Effector memory CD4-positive, alpha-beta T cell (primary cell): ENCODE measurements around the gene EEF2K.

Source experiments
- DNase-seq, 3 donors: peaks; one replicate each; pipeline ENCODE4 v3.0.0-alpha.2; 2020
- H3K27ac ChIP-seq: 2 replicates; pipeline ENCODE4 v1.7.0; 2013; ENCODE audit warnings: mild to moderate bottlenecking, low read length, moderate library complexity; ENCODE audit not compliant: insufficient read depth, poor library complexity, severe bottlenecking
- H3K27me3 ChIP-seq: replicated peaks from 2 replicates; pipeline ENCODE4 v1.7.0; 2013; ENCODE audit warnings: mild to moderate bottlenecking, low read length; ENCODE audit not compliant: insufficient read depth, control insufficient read depth, poor library complexity, severe bottlenecking
- H3K36me3 ChIP-seq: 2 replicates; pipeline ENCODE4 v1.7.0; 2013; ENCODE audit warnings: mild to moderate bottlenecking, low read length, moderate library complexity; ENCODE audit not compliant: control insufficient read depth, insufficient read depth
- H3K4me1 ChIP-seq: 2 replicates; pipeline ENCODE4 v1.7.0; 2013; ENCODE audit warnings: low read length, mild to moderate bottlenecking; ENCODE audit not compliant: control insufficient read depth, insufficient read depth, poor library complexity, severe bottlenecking
- H3K4me3 ChIP-seq: 2 replicates; pipeline ENCODE4 v1.7.0; 2013; ENCODE audit warnings: low read length, low read depth, mild to moderate bottlenecking; ENCODE audit not compliant: insufficient read depth, poor library complexity, severe bottlenecking
- H3K9me3 ChIP-seq: 2 replicates; pipeline ENCODE4 v1.7.0; 2013; ENCODE audit warnings: mild to moderate bottlenecking, low read length, moderate library complexity; ENCODE audit not compliant: control insufficient read depth

Gene EEF2K

GRCh38 chr16:22239131-22239805, 33.2 kb downstream of the EEF2K start:
- no peak for DNase-seq
- H3K27ac ChIP-seq = no peak overlapping the region
- H3K27me3 ChIP-seq = no peaks in the 10 kb centered on the region
- peaks cover 14% of the 10 kb centered on the region for H3K4me1 ChIP-seq
- peaks cover 7% of the 10 kb centered on the region for H3K36me3 ChIP-seq
- no peak overlapping the region for H3K4me3 ChIP-seq
- no peaks in the 10 kb centered on the region for H3K9me3 ChIP-seq

GRCh38 chr16:22240023-22240710, 34.1 kb downstream of the EEF2K start:
- Histone ChIP-seq H3K4me3 (no peak overlapping the region), H3K4me1 (peaks cover 14% of the 10 kb centered on the region), H3K36me3 (peaks cover 7% of the 10 kb centered on the region), H3K9me3 (no peaks in the 10 kb centered on the region), H3K27ac (no peak overlapping the region), H3K27me3 (no peaks in the 10 kb centered on the region)
- no peak for DNase-seq

- H3K36me3 ChIP-seq = peaks cover 5% of the 10 kb centered on the region
- no peaks in the 10 kb centered on the region for H3K9me3 ChIP-seq
- H3K27me3 ChIP-seq = no peaks in the 10 kb centered on the region
- DNase-seq = no peak
- no peaks in the 10 kb centered on the region for H3K4me1 ChIP-seq
- no peak overlapping the region for H3K4me3 ChIP-seq
- no peak overlapping the region for H3K27ac ChIP-seq
Measured at GRCh38 chr16:22250522-22250921, 44.4 kb downstream of the EEF2K start.

GRCh38 chr16:22252317-22252716, 46.2 kb downstream of the EEF2K start:
- Histone ChIP-seq H3K9me3 (no peaks in the 10 kb centered on the region), H3K4me3 (no peak overlapping the region), H3K27ac (no peak overlapping the region), H3K36me3 (peaks cover 14% of the 10 kb centered on the region), H3K27me3 (no peaks in the 10 kb centered on the region), H3K4me1 (no peaks in the 10 kb centered on the region)
- no peak for DNase-seq

GRCh38 chr16:22253272-22253671, 47.2 kb downstream of the EEF2K start:
- H3K27me3 ChIP-seq = no peaks in the 10 kb centered on the region
- no peak overlapping the region for H3K4me3 ChIP-seq
- H3K27ac ChIP-seq = no peak overlapping the region
- no peaks in the 10 kb centered on the region for H3K4me1 ChIP-seq
- no peaks in the 10 kb centered on the region for H3K9me3 ChIP-seq
- DNase-seq = no peak
- H3K36me3 ChIP-seq = peaks cover 23% of the 10 kb centered on the region

- H3K27ac ChIP-seq = no peak overlapping the region
- no peaks in the 10 kb centered on the region for H3K4me1 ChIP-seq
- H3K27me3 ChIP-seq = no peaks in the 10 kb centered on the region
- no peak overlapping the region for H3K4me3 ChIP-seq
- no peaks in the 10 kb centered on the region for H3K9me3 ChIP-seq
- H3K36me3 ChIP-seq = peaks cover 30% of the 10 kb centered on the region
- no peak for DNase-seq
Measured at GRCh38 chr16:22255335-22255734, 49.3 kb downstream of the EEF2K start.

GRCh38 chr16:22257440-22257839, 51.4 kb downstream of the EEF2K start:
- H3K27ac ChIP-seq = no peak overlapping the region
- no peak overlapping the region for H3K4me3 ChIP-seq
- DNase-seq = no peak
- H3K9me3 ChIP-seq = no peaks in the 10 kb centered on the region
- H3K4me1 ChIP-seq = no peaks in the 10 kb centered on the region
- H3K36me3 ChIP-seq = peaks cover 35% of the 10 kb centered on the region
- no peaks in the 10 kb centered on the region for H3K27me3 ChIP-seq

- Histone ChIP-seq H3K9me3 (no peaks in the 10 kb centered on the region), H3K4me1 (no peaks in the 10 kb centered on the region), H3K4me3 (no peak overlapping the region), H3K27ac (no peak overlapping the region), H3K27me3 (no peaks in the 10 kb centered on the region), H3K36me3 (peaks cover 30% of the 10 kb centered on the region)
- no peak for DNase-seq
Measured at GRCh38 chr16:22260490-22260889, 54.4 kb downstream of the EEF2K start.

GRCh38 chr16:22262460-22262859, 56.4 kb downstream of the EEF2K start:
- DNase-seq = no peak
- no peak overlapping the region for H3K27ac ChIP-seq

GRCh38 chr16:22264786-22265185, 58.7 kb downstream of the EEF2K start:
- no peak overlapping the region for H3K27ac ChIP-seq
- H3K4me3 ChIP-seq = no peak overlapping the region
- H3K27me3 ChIP-seq = no peaks in the 10 kb centered on the region
- H3K36me3 ChIP-seq = peaks cover 15% of the 10 kb centered on the region
- no peak for DNase-seq
- no peaks in the 10 kb centered on the region for H3K4me1 ChIP-seq
- no peaks in the 10 kb centered on the region for H3K9me3 ChIP-seq

More at GRCh38 chr16:22262460-22262859, 56.4 kb downstream of the EEF2K start:
- H3K4me1 ChIP-seq = no peaks in the 10 kb centered on the region
- H3K27me3 ChIP-seq = no peaks in the 10 kb centered on the region
- no peaks in the 10 kb centered on the region for H3K9me3 ChIP-seq
- no peak overlapping the region for H3K4me3 ChIP-seq
- H3K36me3 ChIP-seq = peaks cover 20% of the 10 kb centered on the region
